ENCODE measurements around the gene SYT5.
A peak's percentile ranks its signal among the peaks of the same experiment; 100 is the strongest.

DNA sequence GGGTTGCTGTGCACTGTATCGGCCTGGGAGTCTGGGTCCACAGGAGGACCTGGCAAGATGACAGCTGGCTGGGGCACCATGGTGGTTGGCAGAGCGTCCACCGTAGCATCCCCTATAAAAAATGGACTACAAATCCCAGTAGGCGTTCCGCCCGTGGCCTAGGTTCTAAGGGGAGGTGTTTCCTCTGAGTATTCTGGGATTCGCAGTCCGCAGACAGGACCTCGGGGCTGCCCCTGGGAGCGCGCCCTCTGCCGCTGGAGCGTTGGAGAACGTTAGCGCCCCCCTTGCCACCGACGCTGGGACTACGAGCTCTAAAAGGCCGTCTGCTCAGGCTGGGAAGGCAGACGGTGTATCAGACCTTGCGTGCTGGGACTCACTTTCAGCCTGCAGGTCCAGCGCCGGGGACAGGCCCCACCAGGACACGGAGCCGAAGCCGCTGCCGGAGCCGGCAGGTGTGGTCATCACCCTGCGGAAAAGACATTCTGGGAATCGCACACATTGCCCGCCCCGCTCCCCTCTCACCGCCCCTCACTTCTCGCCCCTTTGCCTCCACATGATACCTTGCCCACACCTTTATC, 14.0 kb downstream of the SYT5 start:
- peak; percentile 96 for TF ChIP-seq CTCF (IDR thresholded peaks at IDR 0.05)
- no peak for TF ChIP-seq ZFX (IDR thresholded peaks at IDR 0.05; ENCODE audit: borderline replicate concordance)

All from 22Rv1 (cell line).